SK-N-MC (cell line): ENCODE measurements around the gene GNAQ.

Experiments used
- EZH2 ChIP-seq: fragments of 200-600 bp; sonication (generic); IDR thresholded peaks from one replicate; pipeline ENCODE4 v1.6.1; 2017; ENCODE audit warnings: antibody characterized with exemption
- FOXP2 ChIP-seq: optimal IDR thresholded peaks from 2 replicates; pipeline ENCODE3; 2011; ENCODE audit warnings: mild to moderate bottlenecking, moderate library complexity; ENCODE audit not compliant: insufficient read depth; ENCODE audit errors: extremely low read length, control extremely low read depth
- POLR2AphosphoS5 ChIP-seq: IDR thresholded peaks from 2 replicates; pipeline ENCODE4 v1.6.1; 2012; ENCODE audit warnings: mild to moderate bottlenecking, low read depth, low read length, borderline replicate concordance

DNA sequence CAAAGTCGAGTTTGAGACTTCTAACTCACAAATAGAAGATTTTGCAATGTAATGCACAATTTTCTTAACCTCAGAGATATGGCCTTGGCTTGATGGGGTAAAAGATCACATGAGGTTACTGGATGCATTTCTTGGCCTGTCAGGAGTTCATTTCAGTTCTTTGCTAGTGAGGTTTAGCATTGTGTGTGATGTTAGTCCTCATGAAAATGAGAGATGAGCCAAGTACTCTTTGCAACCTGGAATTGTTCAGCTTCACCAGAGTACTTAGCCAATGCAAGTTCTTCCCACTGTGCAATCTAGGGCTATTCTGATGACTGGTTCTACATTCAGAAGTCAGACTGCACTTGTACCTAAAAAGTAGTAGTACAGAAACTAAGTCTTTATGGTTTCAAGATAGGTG, 24.9 kb downstream of the GNAQ start:
- TF ChIP-seq EZH2 (no peak), POLR2AphosphoS5 (no peak), FOXP2 (no peak)
